Fibroblast of villous mesenchyme (primary cell): ENCODE results near the gene YKT6. TPM values are rescaled to one million over a fixed set of nuclear protein-coding genes. Genes with fewer than 3 reads are reported as not detected.
A peak's percentile ranks its signal among the peaks of the same experiment; 100 is the strongest.

Source experiments
- DNase-seq: peaks from one replicate; pipeline ENCODE4 v3.0.0-alpha.2; 2010; ENCODE audit warnings: low read depth
- H3K4me3 ChIP-seq: 2 replicates; pipeline ENCODE4 v1.5.1; 2011; ENCODE audit warnings: low read depth, mild to moderate bottlenecking, low read length
- CTCF ChIP-seq: IDR thresholded peaks from 2 replicates; pipeline ENCODE4 v1.5.1; 2012; ENCODE audit warnings: low read depth, mild to moderate bottlenecking, low read length; ENCODE audit not compliant: insufficient read depth
- total RNA-seq: library from RNA; depleted of rRNA; stranded (reverse); fragments of >200 nt; gene quantifications from 2 replicates; pipeline ENCODE4 v1.2.3, GENCODE V29; 2012

YKT6 gene
- total RNA-seq, 1 donor = 108 TPM

DNA sequence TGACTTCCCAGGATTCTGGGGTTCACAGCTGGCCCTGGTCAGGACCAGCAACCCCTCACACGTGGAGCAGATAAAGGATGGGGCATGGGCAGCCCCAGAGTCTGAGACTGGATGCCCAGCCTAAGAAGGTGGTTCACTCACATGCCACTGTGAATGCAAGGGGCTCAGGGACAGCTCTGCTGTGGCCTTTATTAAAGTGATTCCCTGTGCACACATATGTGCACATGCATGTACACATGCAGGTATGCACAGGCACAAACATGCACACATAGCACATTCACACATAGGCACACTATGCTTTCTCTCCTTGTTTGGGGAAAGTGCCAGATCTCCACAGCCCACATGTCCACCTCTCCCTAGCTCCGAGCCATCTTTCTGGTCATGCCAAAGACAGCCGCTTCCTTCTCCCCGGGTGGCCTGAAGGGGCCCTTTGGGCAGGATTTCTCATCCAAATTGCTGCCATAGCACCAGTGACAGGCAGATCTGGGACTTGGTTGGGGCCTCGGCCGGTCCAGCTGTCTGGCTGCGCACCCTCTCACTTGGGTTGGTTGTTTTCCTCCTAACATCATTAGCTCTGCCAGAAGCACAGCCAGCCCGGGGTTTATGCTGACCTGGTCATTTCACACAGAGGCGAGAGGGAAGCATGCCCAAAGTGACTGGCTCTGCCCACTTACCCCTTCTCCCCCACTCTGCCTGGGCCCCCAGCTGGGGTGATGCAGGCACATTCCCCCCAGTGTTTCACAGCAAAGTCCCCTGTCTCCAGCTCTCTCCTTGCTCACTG is 13.0 kb upstream of the YKT6 start:
- no peak overlapping the region for H3K4me3 ChIP-seq
- DNase-seq = no peak
- TF ChIP-seq CTCF = no peak

- H3K4me3 ChIP-seq = no peak overlapping the region
- no peak for TF ChIP-seq CTCF
- DNase-seq = no peak
These were observed 12.1 kb upstream of the YKT6 start for GRCh38 chr7:44188480-44189225.

- no peak for DNase-seq
- TF ChIP-seq CTCF = no peak
- H3K4me3 ChIP-seq = no peak within 1 kb of the TSS
These were observed 11.3 kb upstream of the YKT6 start, which contains the start of gene GCK for GRCh38 chr7:44189286-44189992. Gene GCK (minus strand): TSS chr7:44189439. CDS start chr7:44188953, 486 bp downstream.

GRCh38 chr7:44189993-44190872 is 10.5 kb upstream of the YKT6 start:
- H3K4me3 ChIP-seq = no peak overlapping the region
- TF ChIP-seq CTCF = no peak
- DNase-seq = no peak

- TF ChIP-seq CTCF = no peak
- DNase-seq = peak; percentile 18
- no peak overlapping the region for H3K4me3 ChIP-seq
These were observed 9.6 kb upstream of the YKT6 start for GRCh38 chr7:44191171-44191570.
